ENCODE results near the gene CCSER2. TPM values are rescaled to one million over a fixed set of nuclear protein-coding genes. Genes with fewer than 3 reads are reported as not detected.
A peak's percentile ranks its signal among the peaks of the same experiment; 100 is the strongest.
"Not testable (repeated sequence)": the region's sequence is repeated elsewhere in the genome, so short reads cannot be mapped to it uniquely, and the experiment has no call there.

The CCSER2 gene
- total and polyA plus RNA-seq, 4 donors = 9.4 to 83.5 (median 32.5) TPM

DNA sequence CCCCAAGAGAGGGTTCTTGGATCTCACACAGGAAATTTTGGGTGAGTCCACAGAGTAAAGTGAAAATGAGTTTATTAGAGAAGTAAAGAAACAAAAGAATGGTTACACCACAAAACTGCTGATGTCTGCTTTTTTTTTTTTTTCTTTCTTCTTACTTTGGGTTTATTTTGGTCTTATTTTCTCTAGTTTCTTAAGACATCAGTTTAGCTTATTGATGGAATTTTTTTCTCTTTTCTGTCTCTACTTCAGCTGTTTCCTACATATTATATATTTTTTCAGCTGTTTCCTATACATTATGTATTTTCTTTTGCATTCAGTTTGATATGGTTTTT lies 166.4 kb downstream of the CCSER2 start:
- peaks cover 0 to 3% (median 0%) of the 10 kb centered on the region in 4 donors for H3K9me3 ChIP-seq (ENCODE audit: control insufficient read depth in 4 of 4, insufficient read depth in 3 of 4, low read length in 3 of 4)
- peak overlapping the region in 1 of 2 donors; percentile 83 for H3K27ac ChIP-seq (ENCODE audit: low read depth in 1 of 2, low read length in 1 of 2)
- H3K4me1 ChIP-seq (ENCODE audit: control insufficient read depth in 5 of 5, insufficient read depth in 5 of 5, low read length in 5 of 5) = peaks cover 0 to 17% (median 3%) of the 10 kb centered on the region in 5 donors
- H3K9ac ChIP-seq (ENCODE audit: insufficient read depth in 1 of 2, low read length in 2 of 2) = no peak overlapping the region
- no peak overlapping the region for H3K4me3 ChIP-seq
- no peak for TF ChIP-seq CTCF (IDR thresholded peaks at IDR 0.05; ENCODE audit: control extremely low read depth, extremely low read depth)
- DNase-seq = no peak
- no peak for ATAC-seq (ENCODE audit: insufficient read depth, low FRiP score)
- H3K27me3 ChIP-seq (ENCODE audit: control insufficient read depth in 3 of 3, insufficient read depth in 3 of 3, low read length in 2 of 3) = no peaks in the 10 kb centered on the region
- H3K36me3 ChIP-seq (ENCODE audit: control insufficient read depth in 4 of 4, insufficient read depth in 4 of 4, low read length in 4 of 4) = peaks cover 0 to 4% (median 2%) of the 10 kb centered on the region in 4 donors

DNA sequence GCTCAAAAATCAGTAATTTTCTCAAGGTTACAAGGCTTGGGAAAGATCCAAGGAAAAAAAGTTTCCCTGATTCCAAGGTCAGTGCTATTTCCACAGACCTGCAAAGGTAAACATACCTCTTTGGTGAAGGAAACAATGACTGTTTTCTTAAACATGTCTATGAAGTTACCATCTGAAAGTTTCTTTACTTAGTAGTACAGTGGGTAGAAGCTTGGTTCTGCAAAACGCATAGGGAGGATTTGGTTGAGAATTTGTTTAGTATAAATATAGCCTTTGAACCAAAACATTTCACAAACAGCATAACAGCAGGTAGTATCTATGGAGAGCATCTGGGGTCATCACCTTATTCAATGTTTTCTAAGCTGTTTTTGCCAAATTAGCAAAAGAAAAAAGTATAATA lies 169.6 kb downstream of the CCSER2 start:
- H3K36me3 ChIP-seq (ENCODE audit: control insufficient read depth in 4 of 4, insufficient read depth in 4 of 4, low read length in 4 of 4) = no peaks in the 10 kb centered on the region
- H3K4me1 ChIP-seq (ENCODE audit: control insufficient read depth in 5 of 5, insufficient read depth in 5 of 5, low read length in 5 of 5) = peaks cover 0 to 17% (median 7%) of the 10 kb centered on the region in 5 donors
- ATAC-seq (ENCODE audit: insufficient read depth, low FRiP score) = no peak
- no peaks in the 10 kb centered on the region for H3K27me3 ChIP-seq (ENCODE audit: control insufficient read depth in 3 of 3, insufficient read depth in 3 of 3, low read length in 2 of 3)
- no peak overlapping the region for H3K27ac ChIP-seq (ENCODE audit: low read depth in 1 of 2, low read length in 1 of 2)
- H3K9ac ChIP-seq (ENCODE audit: insufficient read depth in 1 of 2, low read length in 2 of 2) = no peak overlapping the region
- no peak for TF ChIP-seq CTCF (IDR thresholded peaks at IDR 0.05; ENCODE audit: control extremely low read depth, extremely low read depth)
- no peak for DNase-seq
- H3K9me3 ChIP-seq (ENCODE audit: control insufficient read depth in 4 of 4, insufficient read depth in 3 of 4, low read length in 3 of 4) = no peaks in the 10 kb centered on the region
- 50 to 75% methylated on average over 1 of the region's 1 CpG for WGBS, 2 donors
- H3K4me3 ChIP-seq = no peak overlapping the region

- not testable (repeated sequence) for H3K27ac ChIP-seq (ENCODE audit: low read depth in 1 of 2, low read length in 1 of 2); H3K27me3 ChIP-seq (ENCODE audit: control insufficient read depth in 3 of 3, insufficient read depth in 3 of 3, low read length in 2 of 3); H3K36me3 ChIP-seq (ENCODE audit: control insufficient read depth in 4 of 4, insufficient read depth in 4 of 4, low read length in 4 of 4); H3K9ac ChIP-seq (ENCODE audit: insufficient read depth in 1 of 2, low read length in 2 of 2); ATAC-seq (ENCODE audit: insufficient read depth, low FRiP score); H3K4me3 ChIP-seq; DNase-seq; H3K9me3 ChIP-seq (ENCODE audit: control insufficient read depth in 4 of 4, insufficient read depth in 3 of 4, low read length in 3 of 4)
- peaks cover 0 to 14% (median 7%) of the 10 kb centered on the region in 5 donors for H3K4me1 ChIP-seq (ENCODE audit: control insufficient read depth in 5 of 5, insufficient read depth in 5 of 5, low read length in 5 of 5)
- whole genome bisulfite sequencing, 2 donors = 98% methylated on average over 9 of the region's 9 CpGs
These were observed 170.7 kb downstream of the CCSER2 start for GRCh38 chr10:84499039-84499438.

DNA sequence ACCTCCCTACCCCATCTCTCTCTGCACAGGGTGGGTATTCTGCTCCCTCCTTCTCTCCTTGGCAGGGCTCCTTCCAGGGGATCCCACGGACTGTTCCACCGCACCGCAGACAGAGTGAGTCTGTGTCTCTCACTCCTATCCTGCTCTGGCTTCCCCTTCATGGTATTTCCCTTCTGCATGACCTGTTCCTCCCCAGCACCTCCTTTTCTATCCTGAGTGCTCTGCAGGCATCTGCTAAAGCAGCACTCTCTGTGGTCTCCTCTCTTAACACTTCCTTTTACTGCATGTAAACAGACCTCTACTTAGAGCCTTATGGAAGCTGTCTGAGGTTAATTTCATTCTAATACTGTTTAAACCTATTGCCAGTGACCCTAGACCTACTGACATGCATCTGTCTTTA lies 171.5 kb downstream of the CCSER2 start:
- H3K27ac ChIP-seq (ENCODE audit: low read depth in 1 of 2, low read length in 1 of 2) = no peak overlapping the region
- no peak for TF ChIP-seq CTCF (IDR thresholded peaks at IDR 0.05; ENCODE audit: control extremely low read depth, extremely low read depth)
- H3K4me3 ChIP-seq = no peak overlapping the region
- H3K27me3 ChIP-seq (ENCODE audit: control insufficient read depth in 3 of 3, insufficient read depth in 3 of 3, low read length in 2 of 3) = no peaks in the 10 kb centered on the region
- no peaks in the 10 kb centered on the region for H3K9me3 ChIP-seq (ENCODE audit: control insufficient read depth in 4 of 4, insufficient read depth in 3 of 4, low read length in 3 of 4)
- WGBS, 2 donors = 15 to 51% methylated on average over 3 of the region's 3 CpGs
- ATAC-seq (ENCODE audit: insufficient read depth, low FRiP score) = no peak
- H3K36me3 ChIP-seq (ENCODE audit: control insufficient read depth in 4 of 4, insufficient read depth in 4 of 4, low read length in 4 of 4) = no peaks in the 10 kb centered on the region
- no peak overlapping the region for H3K9ac ChIP-seq (ENCODE audit: insufficient read depth in 1 of 2, low read length in 2 of 2)
- DNase-seq = peak in 2 of 3 donors; percentile 19 to 27
- H3K4me1 ChIP-seq (ENCODE audit: control insufficient read depth in 5 of 5, insufficient read depth in 5 of 5, low read length in 5 of 5) = peaks cover 0 to 14% (median 3%) of the 10 kb centered on the region in 5 donors
